GM19438 (cell line): ENCODE measurements around the gene ERRFI1.
A peak's percentile ranks its signal among the peaks of the same experiment; 100 is the strongest.
"Not testable (repeated sequence)": the region's sequence is repeated elsewhere in the genome, so short reads cannot be mapped to it uniquely, and the experiment has no call there.

ENCODE experiments used
- ATAC-seq: cut with Tn5 transposase; IDR thresholded peaks from one replicate; pipeline ENCODE4 v1.9.1; 2021; ENCODE audit warnings: low read depth; ENCODE audit not compliant: unreplicated experiment

ERRFI1 gene

DNA sequence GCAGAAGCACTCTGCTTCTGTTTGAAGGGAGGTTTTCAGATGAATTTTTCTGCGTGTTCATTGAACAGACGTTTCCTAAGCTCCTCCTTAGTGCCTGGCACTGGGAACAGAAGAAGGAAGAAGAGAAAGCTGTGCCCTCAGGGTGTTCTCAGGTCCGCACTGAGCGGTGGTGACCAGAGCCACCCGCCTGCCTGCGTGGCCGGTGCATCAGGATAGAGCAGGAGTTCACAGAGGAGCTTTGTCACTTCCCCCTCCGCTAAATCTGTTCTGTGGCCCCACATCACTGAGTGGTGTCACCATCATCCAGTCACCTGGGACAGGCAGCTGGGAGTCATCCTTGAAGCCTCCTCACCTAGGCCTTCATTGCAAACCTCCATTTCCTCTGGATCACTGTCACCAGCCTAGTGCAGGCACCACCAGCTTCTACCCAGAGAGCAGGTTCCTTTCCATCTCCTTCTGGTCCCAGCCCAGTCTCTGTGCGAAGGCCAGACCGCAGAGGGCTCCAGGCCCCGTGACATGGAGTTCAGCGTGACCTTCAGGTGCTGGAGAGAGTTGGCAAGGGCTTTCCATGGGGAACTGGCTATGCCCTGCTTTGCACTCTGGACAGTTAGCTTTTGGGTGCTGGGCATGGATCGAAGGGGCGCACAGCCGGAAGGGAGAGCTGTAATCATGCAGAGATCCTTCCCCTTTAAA lies 42.9 kb downstream of the ERRFI1 start:
- no peak for ATAC-seq

DNA sequence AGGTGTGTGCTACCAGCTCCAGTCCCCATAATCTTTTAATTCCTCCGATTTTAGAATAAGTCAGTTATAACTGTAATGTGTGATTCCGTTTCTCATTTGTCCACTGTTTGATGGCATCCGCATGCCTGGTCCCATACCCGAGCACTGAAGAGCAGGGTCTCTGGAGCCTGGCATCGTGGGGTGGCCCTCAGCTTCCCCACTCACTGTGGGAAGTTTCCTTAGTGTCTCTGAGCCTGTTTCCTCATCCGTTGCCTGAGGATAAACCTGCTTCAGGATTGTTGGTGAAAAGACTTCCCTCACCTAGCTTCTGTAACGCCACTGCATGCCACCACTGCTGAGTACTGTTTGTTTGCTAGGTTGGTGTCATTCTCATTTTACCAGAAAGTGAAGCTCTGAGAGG lies 45.1 kb downstream of the ERRFI1 start:
- no peak for ATAC-seq

DNA sequence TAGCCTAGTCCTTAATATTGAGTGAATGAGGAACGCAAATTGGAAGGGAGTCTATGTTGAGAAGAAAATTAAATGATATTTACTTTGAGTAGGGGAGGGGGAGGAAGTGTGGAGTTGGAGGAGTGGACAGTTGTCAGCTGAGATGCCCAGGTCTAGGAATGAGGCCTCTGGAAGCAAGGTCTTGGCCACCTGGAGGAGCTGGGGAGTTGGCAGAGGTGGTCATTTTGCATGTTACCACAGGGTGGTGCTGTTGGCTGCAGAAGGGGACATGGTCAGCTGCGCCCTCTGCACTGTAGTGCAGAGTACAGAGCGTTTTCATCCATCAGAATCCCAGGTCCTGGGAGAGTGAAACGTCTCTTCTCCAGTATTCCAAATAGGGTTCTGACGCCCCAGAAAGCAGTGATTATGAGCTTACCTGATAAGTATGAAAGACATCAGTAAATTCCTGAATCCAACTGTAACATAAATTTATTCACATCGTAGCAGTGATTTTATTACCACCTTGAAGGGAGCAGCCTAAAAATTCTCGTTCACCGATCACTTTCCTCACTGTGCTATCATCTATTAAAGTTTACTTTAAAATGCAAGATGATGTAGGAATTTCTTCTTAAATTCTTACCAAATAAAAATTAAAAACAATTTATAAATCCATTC lies 50.8 kb downstream of the ERRFI1 start:
- no peak for ATAC-seq

DNA sequence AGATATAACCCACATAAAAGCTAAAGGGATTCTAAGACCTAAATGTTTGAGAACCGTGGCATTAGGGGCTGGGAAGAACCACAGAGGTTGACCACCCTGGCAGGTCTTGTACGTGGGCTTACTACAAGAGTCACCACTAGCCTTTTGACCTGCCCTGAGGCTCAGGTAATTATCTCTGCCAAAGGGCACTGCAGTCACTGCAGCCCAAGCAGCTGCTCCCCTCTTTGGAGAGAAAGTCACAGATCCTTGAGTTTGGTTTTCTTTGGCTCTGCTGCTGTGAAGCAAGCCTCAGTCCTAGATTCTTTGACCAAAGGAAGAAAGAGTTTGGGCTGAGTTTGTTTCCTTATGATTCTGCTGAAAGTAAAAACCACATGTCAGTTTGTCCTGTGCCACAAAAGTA lies 53.0 kb downstream of the ERRFI1 start:
- ATAC-seq: no peak

DNA sequence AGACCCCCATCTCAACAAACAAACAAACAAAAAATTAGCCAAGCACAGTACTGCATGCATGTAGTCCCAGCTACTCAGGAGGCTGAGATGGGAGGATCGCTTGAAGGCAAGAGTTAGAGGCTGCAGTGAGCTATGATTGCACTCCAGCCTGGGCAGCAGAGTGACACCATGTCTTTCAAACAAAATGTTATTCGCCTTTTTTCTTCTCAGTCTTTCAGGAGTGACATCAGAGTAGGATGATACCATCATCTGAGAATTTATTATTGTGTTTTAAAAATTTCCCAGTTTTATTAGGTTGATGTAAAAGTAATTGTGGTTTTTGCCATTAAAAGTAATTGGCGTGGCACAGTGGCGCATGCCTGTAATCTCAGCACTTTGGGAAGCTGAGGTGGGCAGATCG lies 53.8 kb downstream of the ERRFI1 start:
- no peak for ATAC-seq

DNA sequence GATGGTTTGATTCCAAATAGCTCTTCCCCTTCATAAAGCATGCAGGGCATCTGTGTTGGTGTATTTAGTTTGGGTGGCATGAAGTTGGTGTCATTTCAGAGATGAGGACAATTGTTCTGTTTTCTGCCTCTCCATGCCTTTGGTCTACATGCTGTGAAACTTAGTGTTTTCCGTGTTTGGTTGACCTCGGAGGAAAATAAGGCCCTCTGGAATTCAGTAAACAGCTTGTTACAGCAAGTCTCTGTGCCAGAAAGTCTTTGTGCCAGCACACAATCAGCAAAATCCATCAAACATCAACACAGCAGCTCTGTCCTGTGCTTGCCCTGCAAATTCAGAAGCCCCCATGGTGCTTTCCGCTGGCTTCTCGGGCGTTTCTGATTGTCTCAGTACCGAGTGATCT lies 55.1 kb downstream of the ERRFI1 start:
- no peak for ATAC-seq

DNA sequence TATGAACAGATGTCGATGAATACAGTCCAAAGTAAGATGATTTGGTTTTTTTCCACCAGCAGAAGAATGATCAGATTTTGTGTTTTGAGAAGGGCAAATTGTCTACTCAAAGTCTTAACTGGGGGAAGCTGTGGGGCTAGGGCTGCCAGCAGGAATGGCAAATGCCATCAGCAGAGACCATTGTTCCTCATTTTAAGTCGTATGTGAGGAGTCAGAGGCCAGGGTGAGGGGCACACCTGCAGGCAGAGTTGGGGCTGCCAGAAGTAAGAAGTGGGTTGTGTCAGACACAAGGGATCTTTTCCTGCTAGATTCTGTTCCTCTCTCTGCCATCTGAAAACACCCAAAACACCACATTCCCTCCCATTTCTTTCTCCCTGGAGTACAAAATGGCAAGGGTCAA lies 55.9 kb downstream of the ERRFI1 start:
- ATAC-seq: no peak

DNA sequence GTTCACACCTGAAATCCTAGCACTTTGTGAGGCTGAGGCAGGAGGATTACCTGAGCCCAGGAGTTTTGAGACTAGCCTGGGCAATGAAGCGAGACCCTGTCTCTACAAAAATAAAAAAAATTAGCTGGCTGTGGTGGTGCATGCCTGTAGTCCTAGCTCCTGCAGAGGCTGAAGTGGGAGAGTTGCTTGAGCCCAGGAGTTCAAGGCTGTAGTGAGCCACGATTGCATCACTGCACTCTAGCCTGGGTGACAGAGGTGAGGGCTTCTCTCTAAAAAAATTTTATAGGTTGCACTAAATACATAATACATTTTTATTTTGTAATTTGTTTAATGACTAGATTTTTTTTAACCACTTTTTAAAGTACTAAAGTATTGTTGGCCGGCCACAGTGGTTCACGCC lies 58.5 kb downstream of the ERRFI1 start:
- ATAC-seq: no peak

DNA sequence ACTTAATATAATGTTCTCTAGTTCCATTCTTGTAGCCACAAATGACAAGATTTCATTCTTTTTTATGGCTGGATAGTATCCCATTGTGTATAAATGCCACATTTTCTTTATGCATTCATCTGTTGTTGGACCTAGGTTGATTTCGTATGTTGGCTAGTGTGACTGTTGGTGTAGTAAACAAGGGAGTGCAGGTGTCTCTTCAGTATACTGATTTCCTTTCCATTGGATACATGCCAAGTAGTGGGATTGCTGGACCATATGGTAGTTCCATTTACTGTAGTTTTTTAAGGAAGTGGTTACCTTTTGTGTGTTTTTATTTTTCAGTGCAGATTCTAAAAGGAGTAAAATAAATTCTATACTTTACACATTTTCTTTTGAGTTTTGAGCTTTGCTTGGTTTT lies 58.9 kb downstream of the ERRFI1 start:
- no peak for ATAC-seq

DNA sequence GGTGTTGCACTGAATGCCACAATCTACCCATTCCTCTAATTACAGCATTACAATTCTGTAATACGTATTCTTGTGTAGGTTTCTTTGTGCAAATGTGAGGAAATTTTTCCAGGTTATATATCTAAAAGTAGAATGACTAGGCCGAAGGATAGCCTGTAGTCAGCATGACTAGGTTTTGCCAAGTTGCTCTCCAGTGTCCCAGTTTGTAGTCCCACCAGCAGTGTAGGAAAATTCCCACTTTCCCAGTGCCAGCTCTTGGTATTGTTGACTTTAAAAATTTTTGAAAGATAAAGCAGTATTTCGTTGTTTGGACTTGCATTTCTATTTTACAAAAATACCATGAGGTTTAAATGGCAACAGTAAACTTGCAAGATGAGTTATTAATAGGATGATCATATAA lies 61.6 kb downstream of the ERRFI1 start:
- no peak for ATAC-seq

DNA sequence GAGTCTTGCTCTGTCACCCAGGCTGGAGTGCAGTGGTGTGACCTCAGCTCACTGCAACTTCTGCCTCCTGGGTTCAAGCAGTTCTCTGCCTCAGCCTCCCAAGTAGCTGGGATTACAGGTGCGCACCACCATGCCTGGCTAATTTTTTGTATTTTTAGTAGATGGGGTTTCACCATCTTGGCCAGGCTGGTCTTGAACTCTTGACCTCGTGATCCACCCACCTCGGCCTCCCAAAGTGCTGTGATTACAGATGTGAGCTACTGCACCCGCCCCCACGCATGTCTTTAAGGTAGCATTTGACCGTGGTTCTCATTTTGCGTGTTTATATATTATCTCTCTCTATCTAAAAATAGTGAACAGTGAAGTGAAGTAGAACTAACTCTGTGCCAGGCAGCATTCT lies 62.3 kb downstream of the ERRFI1 start:
- not testable (repeated sequence) for ATAC-seq

DNA sequence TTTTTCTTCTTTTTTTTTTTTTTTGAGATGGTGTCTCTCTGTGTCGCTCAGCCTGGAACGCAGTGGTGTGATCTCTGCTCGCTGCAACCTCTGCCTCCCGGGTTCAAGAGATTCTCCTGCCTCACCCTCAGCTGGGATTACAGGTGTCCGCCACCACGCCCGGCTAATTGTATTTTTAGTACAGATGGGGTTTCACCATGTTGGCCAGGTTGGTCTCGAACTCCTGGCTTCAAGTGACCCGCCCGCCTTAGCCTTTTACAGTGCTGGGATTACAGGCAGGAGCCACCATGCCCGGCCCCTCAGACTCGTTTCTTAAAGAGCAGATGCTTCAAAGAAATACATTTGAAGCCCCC lies 62.8 kb downstream of the ERRFI1 start:
- not testable (repeated sequence) for ATAC-seq

DNA sequence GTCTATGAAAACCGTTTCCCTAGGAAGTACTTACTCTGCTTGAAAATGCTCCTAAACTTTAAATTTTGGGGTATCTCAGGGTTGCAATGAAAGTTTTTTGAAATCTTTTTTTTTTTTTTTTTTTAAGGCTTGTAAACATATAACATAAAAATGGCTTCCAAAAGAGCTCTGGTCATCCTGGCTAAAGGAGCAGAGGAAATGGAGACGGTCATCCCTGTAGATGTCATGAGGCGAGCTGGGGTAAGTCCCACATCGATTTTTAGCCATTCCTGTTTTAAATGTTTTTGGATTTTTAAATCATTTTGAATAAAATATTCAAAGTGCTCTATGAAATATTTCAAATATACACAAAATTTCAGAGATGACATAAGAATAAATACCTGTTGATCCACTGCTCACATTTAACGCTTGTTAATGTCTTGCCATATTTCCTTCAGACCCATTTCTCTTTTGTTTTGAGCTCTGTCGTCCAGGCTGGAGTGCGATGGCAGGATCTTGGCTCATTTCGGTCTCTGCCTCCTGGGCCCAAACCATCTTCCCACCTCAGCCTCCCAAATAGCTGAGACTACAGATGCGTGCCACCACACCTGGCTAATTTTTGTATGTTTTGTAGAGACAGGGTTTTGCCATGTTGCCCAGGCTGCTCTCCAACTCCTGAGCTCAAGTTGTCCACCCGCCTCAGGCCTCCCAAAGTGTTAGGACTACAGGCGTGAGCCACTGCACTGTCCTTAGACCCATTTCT lies 63.3 kb downstream of the ERRFI1 start:
- no peak for ATAC-seq

DNA sequence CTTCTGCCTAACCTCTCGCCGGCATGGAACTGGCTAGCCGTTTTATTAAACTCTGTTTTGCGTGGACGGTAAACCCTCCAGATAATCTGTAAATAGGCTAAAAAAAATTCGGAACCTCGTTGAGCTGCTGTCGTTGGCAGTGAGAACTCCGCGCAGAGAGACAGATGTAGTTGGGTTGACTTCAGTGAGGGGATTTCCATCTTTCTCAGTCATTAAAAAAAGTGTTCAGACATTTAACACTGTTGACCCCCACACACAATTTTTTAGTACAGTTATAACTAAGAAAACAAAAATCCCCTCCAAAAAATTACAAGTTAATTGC lies 64.1 kb downstream of the ERRFI1 start:
- peak; percentile 14 for ATAC-seq
